GM10266 (cell line): ENCODE results near the gene NEURL3.

ENCODE experiments used
- DNase-seq: peaks from one replicate; pipeline ENCODE4 v3.0.0; 2012; ENCODE audit errors: extremely low spot score
- CTCF ChIP-seq: IDR thresholded peaks from 2 replicates; pipeline ENCODE4 v1.5.1; 2012; ENCODE audit warnings: mild to moderate bottlenecking, low read depth; ENCODE audit not compliant: control insufficient read depth, insufficient read depth; ENCODE audit errors: missing control alignments

The NEURL3 gene

GRCh38 chr2:96529376-96530143, 24.4 kb upstream of the NEURL3 start:
- no peak for DNase-seq
- no peak for TF ChIP-seq CTCF

- no peak for DNase-seq
- no peak for TF ChIP-seq CTCF
Measured at GRCh38 chr2:96528700-96529375, 23.7 kb upstream of the NEURL3 start.

DNA sequence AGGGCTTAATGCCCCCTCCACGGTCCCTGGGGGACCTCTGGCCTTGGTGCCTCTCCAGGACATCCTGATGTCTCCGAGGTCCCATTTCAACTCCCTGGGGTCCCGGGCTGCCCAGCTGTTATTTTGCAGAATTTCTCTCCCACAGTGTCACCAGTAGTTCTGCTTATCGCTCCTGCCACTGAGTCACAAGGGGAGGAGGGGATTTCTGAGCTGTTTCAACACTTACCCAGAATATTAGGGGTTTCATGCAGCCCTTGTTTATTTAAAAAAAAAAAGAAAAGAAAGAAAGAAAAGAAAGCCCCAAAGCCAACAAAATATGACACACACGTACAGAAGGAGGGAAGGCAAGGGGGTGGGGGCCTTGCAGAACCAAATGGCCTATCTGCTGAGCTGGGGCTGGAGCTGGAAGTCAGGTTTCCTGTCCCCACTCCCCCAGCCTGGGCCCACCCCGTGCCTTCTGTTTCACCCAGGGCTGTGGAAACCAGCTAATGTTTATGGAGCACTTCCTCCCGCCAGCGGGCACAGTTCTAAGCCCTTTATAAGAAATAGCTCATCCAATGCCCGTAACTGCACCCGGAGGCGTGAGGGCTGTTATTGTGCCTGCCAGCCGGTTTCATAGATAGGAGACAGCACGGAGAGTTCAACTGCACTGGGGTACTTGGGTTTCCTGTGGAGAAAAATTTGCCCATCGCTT, 23.0 kb upstream of the NEURL3 start:
- no peak for TF ChIP-seq CTCF
- DNase-seq = peak; percentile 59

DNA sequence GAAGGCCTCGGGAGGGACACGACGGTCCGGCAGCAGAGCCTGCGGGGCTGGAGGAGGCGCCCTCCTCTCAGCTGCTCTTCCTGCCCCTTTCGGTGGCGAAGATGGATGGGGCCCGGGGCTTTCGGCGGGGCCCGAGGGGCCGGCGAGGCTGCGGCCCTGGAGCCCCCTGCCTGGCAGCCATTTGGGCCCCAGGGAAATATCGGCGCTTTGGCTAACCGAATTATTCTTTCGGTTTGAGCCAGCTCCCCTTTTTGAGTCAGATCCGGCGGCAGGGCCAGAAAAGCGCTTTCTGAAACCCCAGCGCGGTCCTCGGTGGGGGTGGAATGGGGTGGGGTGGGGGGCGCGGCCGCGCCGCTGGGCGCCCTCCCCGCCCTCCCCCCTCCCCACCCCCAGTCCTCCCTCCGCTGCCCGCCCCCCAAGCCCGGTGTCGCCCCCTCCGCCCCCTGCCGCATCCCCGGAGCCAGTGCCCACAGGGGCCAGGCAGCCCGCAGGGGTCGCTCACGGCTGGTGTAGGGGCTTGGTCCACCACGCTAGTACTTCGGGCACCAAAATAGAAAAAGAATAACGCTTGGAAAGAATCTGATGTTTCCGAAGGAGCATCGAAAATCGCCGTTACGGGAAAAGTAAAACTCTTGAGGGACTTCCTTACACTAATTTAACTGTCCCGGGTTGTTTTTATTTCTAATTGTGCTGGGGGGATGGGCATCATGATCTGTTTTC, 22.3 kb upstream of the NEURL3 start:
- peak; percentile 83 for DNase-seq
- peak; percentile 32 for TF ChIP-seq CTCF

- no peak for DNase-seq
- TF ChIP-seq CTCF = no peak
Measured at GRCh38 chr2:96526615-96527285, 21.6 kb upstream of the NEURL3 start.

DNA sequence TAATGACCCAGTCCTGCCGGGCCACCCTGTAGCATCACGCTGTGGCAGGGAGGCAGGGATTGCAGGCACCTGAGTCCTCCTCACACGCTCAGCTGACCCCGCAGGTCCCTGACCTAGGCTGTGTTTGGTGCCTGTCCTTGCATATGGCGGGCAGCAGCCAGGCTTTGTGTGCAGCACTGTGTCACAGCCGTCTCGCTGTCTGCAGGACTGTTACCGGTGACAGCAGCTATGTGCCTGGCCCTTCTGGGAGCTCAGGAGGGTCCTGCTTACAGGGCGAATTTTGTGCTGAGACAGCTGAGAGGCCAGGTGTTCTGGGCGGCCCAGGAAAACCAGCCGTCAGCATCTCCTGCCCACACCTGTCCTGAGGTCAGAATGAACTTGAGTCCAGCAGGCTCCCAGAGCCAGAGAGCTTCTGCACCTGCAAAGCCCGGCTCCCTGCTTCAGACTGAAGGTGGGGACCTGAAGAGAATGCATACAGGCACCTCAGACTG, 21.0 kb upstream of the NEURL3 start:
- no peak for DNase-seq
- no peak for TF ChIP-seq CTCF
